ENCODE measurements around the gene OSBPL10. TPM values are rescaled to one million over a fixed set of nuclear protein-coding genes. Genes with fewer than 3 reads are reported as not detected.

The OSBPL10 gene
- polyA plus RNA-seq, 5 donors: 31.5 to 49.4 (median 37.0) TPM

DNA sequence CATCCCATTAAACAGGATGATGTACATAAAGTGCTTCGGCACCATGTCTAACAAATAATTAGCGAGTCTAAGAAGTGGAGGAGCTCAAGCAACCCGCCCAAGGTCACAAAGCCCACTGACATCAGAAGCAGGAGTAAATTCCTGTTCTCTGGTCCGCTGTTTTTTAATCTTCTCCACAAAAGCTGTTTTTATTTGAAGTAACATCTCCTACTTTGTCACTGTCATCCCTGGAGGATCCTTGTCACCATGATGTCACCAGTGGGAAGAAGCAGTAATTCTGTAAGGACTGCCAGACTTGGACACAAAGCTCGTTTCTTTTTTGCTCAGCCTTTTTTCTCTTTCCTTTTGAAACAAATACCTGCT, 232.1 kb downstream of the OSBPL10 start:
- DNase-seq: no peak

DNA sequence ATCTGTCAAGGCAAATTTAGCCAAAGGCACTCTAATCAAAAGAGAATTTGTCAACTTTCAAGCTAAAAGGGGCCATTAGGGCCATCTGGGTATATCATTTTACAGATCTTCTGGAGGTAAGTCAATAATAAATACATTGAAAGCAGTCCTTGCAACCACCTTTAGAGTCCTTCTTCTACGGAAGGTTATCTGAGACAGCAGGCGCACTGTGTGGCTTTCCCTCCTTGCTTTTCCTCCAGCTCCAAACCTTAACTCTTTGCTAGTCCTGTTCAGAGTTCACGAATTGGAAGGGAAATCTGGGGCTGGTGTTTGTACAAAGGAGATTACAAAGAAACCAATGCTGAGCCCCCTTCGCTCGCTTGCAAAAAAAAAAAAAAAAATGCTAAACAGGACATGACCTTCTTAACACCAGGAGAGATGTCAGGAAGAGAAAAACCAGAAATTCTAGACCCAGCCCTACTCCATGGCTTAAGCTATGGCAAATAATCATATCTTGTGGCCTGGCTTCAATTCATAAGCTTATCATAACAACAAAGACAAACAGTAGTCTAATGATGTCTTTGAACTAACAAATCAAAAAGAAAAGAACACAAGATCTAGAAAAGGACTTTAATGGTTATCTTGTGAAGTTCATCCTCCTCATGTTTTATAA, 232.7 kb downstream of the OSBPL10 start:
- DNase-seq: no peak

- no peak for DNase-seq
Observed at GRCh38 chr3:31747785-31748184, 233.3 kb downstream of the OSBPL10 start.

DNA sequence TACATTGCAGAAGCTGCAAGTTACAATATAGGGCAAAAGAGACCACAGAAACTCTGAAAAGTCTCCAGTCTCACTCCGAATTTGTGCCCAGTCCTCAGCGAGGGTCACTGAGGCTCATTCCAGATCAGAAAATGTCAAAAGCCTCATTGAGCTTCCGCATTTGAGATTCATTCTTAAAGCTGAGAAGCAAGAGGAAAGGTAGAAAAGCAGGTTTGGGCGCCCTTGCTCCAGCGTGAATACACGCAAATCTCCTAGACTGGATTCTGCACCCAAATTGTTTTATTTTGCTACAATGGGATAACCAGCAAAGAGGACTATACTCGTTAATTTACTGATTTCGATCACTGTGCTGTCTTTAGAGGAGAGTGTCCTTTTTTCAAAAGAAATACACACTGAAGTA, 236.1 kb downstream of the OSBPL10 start:
- no peak for DNase-seq

DNA sequence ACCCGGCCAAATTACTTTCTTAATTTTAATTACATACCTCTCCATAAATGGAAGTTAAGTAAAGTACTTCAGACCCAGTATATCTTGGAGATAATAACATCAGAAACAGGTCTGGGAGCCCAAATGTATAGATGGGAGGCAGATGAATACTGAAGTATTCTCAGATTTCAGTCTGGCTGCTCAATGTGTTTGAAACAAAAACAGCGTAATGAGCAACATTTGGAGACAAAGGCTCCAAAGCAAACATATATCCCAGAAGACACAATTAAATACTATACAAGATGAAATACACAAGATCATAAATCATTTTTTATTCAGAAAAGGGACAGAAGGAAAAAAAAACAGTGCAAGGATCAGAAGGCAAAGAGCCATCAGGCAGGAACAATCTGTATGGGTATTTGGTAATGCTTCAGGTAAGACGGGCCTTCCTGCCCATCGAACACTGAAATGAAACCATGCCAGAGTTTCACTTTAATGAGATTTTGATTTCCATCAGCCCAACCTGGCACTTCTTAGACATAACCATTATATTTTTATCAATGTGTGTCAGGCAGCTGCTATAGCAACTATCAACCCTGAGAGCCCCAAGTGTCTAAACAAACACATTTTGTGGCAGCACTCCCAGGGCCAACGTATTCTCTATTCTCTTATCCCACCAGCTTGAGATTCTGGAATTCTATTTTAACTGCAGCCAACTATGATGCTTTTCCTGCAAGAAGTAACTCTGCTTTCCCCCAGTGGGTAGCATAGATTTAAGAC, 237.6 kb downstream of the OSBPL10 start:
- DNase-seq: no peak

DNA sequence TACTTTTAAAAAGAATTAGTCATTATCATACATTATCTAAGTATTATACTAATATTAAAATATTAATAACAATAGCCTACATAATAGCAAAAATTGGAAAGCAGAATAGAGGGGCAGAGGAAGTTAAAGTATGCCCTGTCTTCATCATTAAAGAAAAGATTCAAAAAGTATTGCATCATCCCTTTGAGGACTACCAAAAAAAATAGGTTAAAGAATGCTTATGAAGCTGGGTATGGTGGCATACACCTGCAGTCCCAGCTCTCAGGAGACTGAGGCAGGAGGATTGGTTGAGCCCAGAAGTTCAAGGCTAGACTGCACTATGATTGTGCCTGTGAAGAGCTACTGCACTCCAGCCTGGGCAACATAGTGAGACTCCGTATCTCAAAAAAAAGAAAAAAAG, 240.7 kb downstream of the OSBPL10 start:
- DNase-seq: no peak

DNA sequence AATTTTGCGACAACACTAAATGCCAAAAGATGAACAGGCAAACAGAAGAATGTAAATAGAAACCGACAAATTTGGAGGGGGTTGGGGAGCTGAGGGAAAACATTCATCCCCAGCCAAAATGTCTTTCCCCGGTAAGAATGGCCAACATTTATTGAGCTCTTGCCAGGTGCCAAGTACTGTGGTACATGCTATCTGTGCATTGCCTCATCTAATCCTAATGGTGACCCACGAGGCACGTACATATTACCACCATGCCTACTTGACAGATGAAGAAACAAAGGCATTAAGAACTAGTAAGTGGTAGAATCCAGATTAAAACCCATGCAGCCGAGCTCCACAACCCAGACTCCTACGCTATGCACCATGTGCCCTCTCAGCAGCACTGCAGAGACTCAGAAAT, 242.7 kb downstream of the OSBPL10 start:
- DNase-seq: no peak

GRCh38 chr3:31735667-31736066, 245.4 kb downstream of the OSBPL10 start:
- no peak for DNase-seq

- peak in 1 of 2 donors; percentile 38 for DNase-seq
Observed at GRCh38 chr3:31733234-31733667, 247.8 kb downstream of the OSBPL10 start.

GRCh38 chr3:31732548-31732947, 248.5 kb downstream of the OSBPL10 start:
- no peak for DNase-seq

DNA sequence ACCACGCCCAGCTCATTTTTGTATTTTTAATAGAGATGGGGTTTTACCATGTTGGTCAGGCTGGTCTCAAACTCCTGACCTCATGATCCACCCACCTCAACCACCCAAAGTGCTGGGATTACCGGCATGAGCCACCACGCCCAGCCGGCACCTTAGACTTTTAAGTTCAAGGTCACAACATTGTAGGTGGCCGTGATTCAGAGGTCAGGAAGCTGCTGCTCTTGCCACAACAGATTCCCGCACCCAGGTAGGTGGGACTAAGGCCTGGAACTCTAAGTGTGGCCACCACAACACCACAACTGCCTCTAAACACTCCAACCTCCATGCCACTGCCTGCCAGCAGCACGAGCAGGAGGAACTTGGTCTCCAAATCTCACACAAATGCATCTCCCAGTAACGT, 251.5 kb downstream of the OSBPL10 start:
- no peak for DNase-seq

DNA sequence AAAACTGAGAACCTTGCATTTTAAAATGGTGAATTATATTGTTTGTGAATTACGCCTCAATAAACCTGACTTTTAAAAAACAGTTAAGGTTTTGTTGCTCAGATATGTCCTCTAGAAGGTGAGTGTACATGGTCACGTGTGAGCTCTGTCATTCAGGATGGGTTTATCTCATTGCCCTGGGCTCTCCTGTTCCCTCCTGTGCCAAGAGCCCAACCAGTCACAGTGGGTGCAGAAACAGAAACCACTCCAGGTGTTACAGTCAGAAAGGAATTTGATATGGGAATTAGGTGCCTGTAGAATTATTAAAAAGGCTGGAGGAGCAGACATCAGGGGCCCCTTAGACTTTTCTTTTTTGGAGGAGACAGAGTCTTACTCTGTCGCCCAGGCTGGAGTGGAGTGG, 252.0 kb downstream of the OSBPL10 start:
- no peak for DNase-seq

GRCh38 chr3:31728403-31728802, 252.7 kb downstream of the OSBPL10 start:
- no peak for DNase-seq

DNA sequence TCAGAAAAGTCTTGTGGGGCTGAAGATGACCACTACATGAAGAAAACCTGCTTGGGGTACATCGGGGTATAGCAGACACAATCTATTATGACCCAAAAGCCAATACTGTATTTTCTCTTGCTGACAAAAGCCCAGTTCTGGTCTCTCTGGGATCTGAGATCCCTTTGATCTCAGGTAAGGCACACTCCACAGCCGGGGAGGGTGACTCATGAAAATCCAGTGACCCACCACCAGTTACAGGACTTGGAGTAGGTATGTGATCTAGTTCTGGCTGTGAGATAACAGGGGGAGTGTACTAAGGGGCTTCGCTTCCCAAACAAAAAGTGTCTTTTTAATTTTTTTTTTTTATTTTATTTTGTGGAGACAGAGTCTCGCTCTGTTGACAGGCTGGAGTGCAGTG, 255.1 kb downstream of the OSBPL10 start:
- no peak for DNase-seq

GRCh38 chr3:31725568-31725967, 255.5 kb downstream of the OSBPL10 start:
- DNase-seq: no peak

DNA sequence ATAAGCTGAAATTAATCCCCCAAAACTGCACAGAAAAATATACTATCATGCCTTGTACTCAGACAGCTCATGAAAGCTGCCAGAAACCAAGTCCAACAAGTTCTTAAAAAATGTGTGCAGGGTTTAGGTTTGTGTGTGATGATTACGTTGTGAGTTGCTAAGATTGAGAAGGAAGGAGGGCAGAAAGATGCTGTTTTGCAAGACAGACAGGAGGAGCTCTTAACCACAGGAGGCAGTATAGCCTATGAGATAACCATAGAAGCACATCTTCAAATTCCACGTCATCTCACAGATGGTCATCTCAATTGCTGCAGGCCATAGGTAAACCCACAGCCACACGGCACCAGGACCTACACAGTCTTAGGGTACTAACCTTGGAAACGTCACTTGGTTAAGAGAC, 256.4 kb downstream of the OSBPL10 start:
- DNase-seq: no peak

DNA sequence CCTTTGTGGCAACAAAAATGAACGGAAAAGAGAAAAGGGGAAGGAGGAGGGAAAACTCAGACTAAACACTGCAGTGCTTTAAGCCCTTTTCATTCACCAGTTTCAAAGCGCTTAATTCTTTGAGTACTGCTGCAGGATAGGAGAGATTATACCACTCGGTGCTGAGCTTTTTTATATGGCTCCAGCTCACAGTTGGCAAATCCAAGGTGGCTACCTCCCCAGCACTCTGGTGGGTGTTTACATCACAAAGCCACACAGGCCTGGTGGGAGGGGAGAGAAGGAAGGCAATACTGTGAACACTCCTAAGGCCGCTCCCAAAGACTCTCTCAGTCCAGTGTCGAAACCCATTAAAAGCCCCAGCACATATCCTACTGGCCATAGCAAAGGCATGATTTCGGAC, 256.9 kb downstream of the OSBPL10 start:
- no peak for DNase-seq

DNA sequence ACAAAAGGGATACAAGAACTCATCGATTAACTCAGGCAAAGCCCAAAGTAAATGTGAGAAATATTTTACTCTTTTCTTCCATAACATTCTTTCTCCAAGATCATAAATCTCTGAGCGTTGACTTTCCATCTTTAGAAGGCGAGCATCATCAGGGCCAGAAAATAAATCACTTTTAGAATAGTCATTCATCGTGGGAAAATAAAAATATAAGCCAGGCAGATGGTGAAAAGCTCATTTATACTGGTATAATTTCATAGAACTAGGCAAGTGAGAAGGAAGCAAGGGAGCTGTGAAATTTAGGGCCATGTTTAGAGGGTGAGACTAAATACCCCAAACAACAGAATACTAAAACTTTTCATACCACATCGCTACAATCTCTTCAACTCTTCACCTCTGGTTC, 257.4 kb downstream of the OSBPL10 start:
- no peak for DNase-seq

DNA sequence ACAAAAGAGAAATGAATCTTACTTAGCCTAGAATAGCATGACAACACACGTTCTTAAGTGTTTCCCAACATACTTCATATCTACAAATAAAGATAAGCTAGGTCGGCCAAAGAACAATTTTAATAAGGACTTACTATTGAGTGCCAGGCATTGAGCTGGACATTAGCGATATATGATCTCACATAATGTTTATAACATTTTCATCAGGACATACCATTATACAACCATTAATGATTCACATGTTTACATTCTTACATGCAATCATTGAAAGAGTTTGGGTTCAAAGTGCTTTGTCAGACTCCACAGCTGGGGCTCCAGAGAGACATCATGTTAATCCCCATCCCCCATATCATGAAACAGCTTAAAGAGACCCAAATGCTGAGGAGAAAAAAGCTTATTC, 259.4 kb downstream of the OSBPL10 start:
- peak; percentile 36 to 58 for DNase-seq

- DNase-seq: no peak
Observed at GRCh38 chr3:31714495-31715280, 266.4 kb downstream of the OSBPL10 start.

- DNase-seq: no peak
Observed at GRCh38 chr3:31713816-31714215, 267.2 kb downstream of the OSBPL10 start.

GRCh38 chr3:31710123-31710803, 270.8 kb downstream of the OSBPL10 start:
- DNase-seq: no peak
